ENCODE data around the gene CDH4.

The CDH4 gene

GRCh38 chr20:61441537-61441936 lies 189.5 kb downstream of the CDH4 start:
- TF ChIP-seq CTCF (IDR thresholded peaks at IDR 0.05; ENCODE audit: extremely low read depth, missing control alignments), result no peak
- no peak for DNase-seq (ENCODE audit: low spot score)

GRCh38 chr20:61442075-61442670 lies 190.1 kb downstream of the CDH4 start:
- DNase-seq (ENCODE audit: low spot score), result no peak
- no peak for TF ChIP-seq CTCF (IDR thresholded peaks at IDR 0.05; ENCODE audit: extremely low read depth, missing control alignments)

- DNase-seq (ENCODE audit: low spot score), result no peak
Measured at GRCh38 chr20:61442718-61443117, 190.7 kb downstream of the CDH4 start.

GRCh38 chr20:61443443-61444126 lies 191.5 kb downstream of the CDH4 start:
- DNase-seq (ENCODE audit: low spot score), result no peak
- TF ChIP-seq CTCF (IDR thresholded peaks at IDR 0.05; ENCODE audit: extremely low read depth, missing control alignments), result no peak

More at GRCh38 chr20:61442718-61443117, 190.7 kb downstream of the CDH4 start:
- no peak for TF ChIP-seq CTCF (IDR thresholded peaks at IDR 0.05; ENCODE audit: extremely low read depth, missing control alignments)

- DNase-seq (ENCODE audit: low spot score), result no peak
- TF ChIP-seq CTCF (IDR thresholded peaks at IDR 0.05; ENCODE audit: extremely low read depth, missing control alignments), result no peak
Measured at GRCh38 chr20:61444637-61445036, 192.6 kb downstream of the CDH4 start.

- no peak for DNase-seq (ENCODE audit: low spot score)
- no peak for TF ChIP-seq CTCF (IDR thresholded peaks at IDR 0.05; ENCODE audit: extremely low read depth, missing control alignments)
Measured at GRCh38 chr20:61445138-61445537, 193.1 kb downstream of the CDH4 start.

- no peak for DNase-seq (ENCODE audit: low spot score)
- TF ChIP-seq CTCF (IDR thresholded peaks at IDR 0.05; ENCODE audit: extremely low read depth, missing control alignments), result no peak
Measured at GRCh38 chr20:61445741-61446140, 193.7 kb downstream of the CDH4 start.

Data from GM20000 (cell line).